ENCODE measurements around the gene NR5A1. TPM values are rescaled to one million over a fixed set of nuclear protein-coding genes. Genes with fewer than 3 reads are reported as not detected.

NR5A1 gene
- total and polyA plus RNA-seq, 2 experiments from 2014 or later = 0.21 TPM; not detected in 1

GRCh38 chr9:124480621-124480981, 26.6 kb downstream of the NR5A1 start:
- peaks cover 39% of the 10 kb centered on the region for H3K27me3 Mint-ChIP-seq (ENCODE audit: insufficient read depth, low read depth, poor library complexity)
- peaks cover 49% of the 10 kb centered on the region for H3K27me3 ChIP-seq (ENCODE audit: insufficient read depth)
- no peak overlapping the region for H3K4me3 Mint-ChIP-seq

GRCh38 chr9:124479947-124480620, 27.1 kb downstream of the NR5A1 start:
- H3K4me1 ChIP-seq (ENCODE audit: insufficient read depth) = peaks cover 20% of the 10 kb centered on the region
- no peak overlapping the region for H3K4me2 ChIP-seq
- Mint-ChIP-seq H3K27ac (no peak overlapping the region), H3K4me3 (no peak overlapping the region), H3K36me3 (ENCODE audit: low read depth) (no peaks in the 10 kb centered on the region; the same call in 2 of the 3 replicates), H3K4me1 (peaks cover 22% of the 10 kb centered on the region), H3K9me3 (no peaks in the 10 kb centered on the region), H3K27me3 (ENCODE audit: insufficient read depth, low read depth, poor library complexity) (peaks cover 37% of the 10 kb centered on the region)
- H3F3A ChIP-seq (replicated peaks; ENCODE audit: low read depth) = 0 out of 2 replicates have a peak, but pooled peaks cover 2% of the 10 kb centered on the region
- H3K9me2 ChIP-seq (ENCODE audit: insufficient read depth) = no peaks in the 10 kb centered on the region
- H3K36me3 ChIP-seq (ENCODE audit: insufficient read depth) = no peaks in the 10 kb centered on the region
- H4K20me1 ChIP-seq (replicated peaks; ENCODE audit: insufficient read depth) = no peaks in the 10 kb centered on the region
- ATAC-seq (no peak), DNase-seq (ENCODE audit: low spot score) (no peak)
- 0 out of 2 replicates have a peak overlapping the region, but pooled peaks have one; percentile 64 for H2AFZ ChIP-seq
- no peaks in the 10 kb centered on the region for H3K79me2 ChIP-seq (replicated peaks; ENCODE audit: insufficient read depth)
- H3K27ac ChIP-seq (ENCODE audit: low read depth) = no peak overlapping the region
- no peak overlapping the region for H3K4me3 ChIP-seq
- H3K27me3 ChIP-seq (ENCODE audit: insufficient read depth) = peaks cover 49% of the 10 kb centered on the region
- TF ChIP-seq JUNB (IDR thresholded peaks at IDR 0.05; ENCODE audit: unreplicated experiment) (no peak), ZNF114 (CRISPR knock-in tag; IDR thresholded peaks at IDR 0.05) (no peak), ZNF462 (CRISPR knock-in tag; IDR thresholded peaks at IDR 0.05) (no peak), POLR2AphosphoS5 (IDR thresholded peaks at IDR 0.05; ENCODE audit: low read depth) (no peak), EZH2phosphoT487 (IDR thresholded peaks at IDR 0.05; ENCODE audit: unreplicated experiment) (no peak)

More at GRCh38 chr9:124480621-124480981, 26.6 kb downstream of the NR5A1 start:
- no peak overlapping the region for H3K27ac ChIP-seq (ENCODE audit: low read depth)
- no peaks in the 10 kb centered on the region for H3K36me3 ChIP-seq (ENCODE audit: insufficient read depth)
- H3K4me2 ChIP-seq = no peak overlapping the region
- H3K27ac Mint-ChIP-seq = no peak overlapping the region
- no peaks in the 10 kb centered on the region for H4K20me1 ChIP-seq (replicated peaks; ENCODE audit: insufficient read depth)
- H3K9me2 ChIP-seq (ENCODE audit: insufficient read depth) = no peaks in the 10 kb centered on the region
- TF ChIP-seq ZNF114 (CRISPR knock-in tag; IDR thresholded peaks at IDR 0.05) (no peak), CTCF (conservative IDR thresholded peaks at IDR 0.05; ENCODE audit: low read depth in 2 of 2) (peak; percentile 67 to 87)
- peak; percentile 86 for DNase-seq (ENCODE audit: low spot score)
- peak; percentile 62 for ATAC-seq
- no peak overlapping the region for H3K4me3 ChIP-seq
- 0 out of 2 replicates have a peak, but pooled peaks cover 2% of the 10 kb centered on the region for H3F3A ChIP-seq (replicated peaks; ENCODE audit: low read depth)
- no peaks in the 10 kb centered on the region for H3K9me3 Mint-ChIP-seq
- H3K36me3 Mint-ChIP-seq (ENCODE audit: low read depth) = no peaks in the 10 kb centered on the region; the same call in 2 of the 3 replicates
- 0 out of 2 replicates have a peak overlapping the region, but pooled peaks have one; percentile 64 for H2AFZ ChIP-seq
- H3K4me1 ChIP-seq (ENCODE audit: insufficient read depth) = peaks cover 20% of the 10 kb centered on the region
- H3K4me1 Mint-ChIP-seq = peaks cover 25% of the 10 kb centered on the region
- H3K79me2 ChIP-seq (replicated peaks; ENCODE audit: insufficient read depth) = no peaks in the 10 kb centered on the region

All from GM23338 (cell line).